GM12801 (cell line): ENCODE measurements around the gene MKNK1.

Experiments
- CTCF ChIP-seq: IDR thresholded peaks from one replicate; pipeline ENCODE4 v1.5.1; 2011; ENCODE audit warnings: control low read depth; ENCODE audit not compliant: insufficient read length; ENCODE audit errors: extremely low read depth

The MKNK1 gene

GRCh38 chr1:46592823-46593222 is 11.2 kb downstream of the MKNK1 start:
- no peak for TF ChIP-seq CTCF

- TF ChIP-seq CTCF: no peak
Observed at GRCh38 chr1:46589529-46589928, 14.5 kb downstream of the MKNK1 start.

- no peak for TF ChIP-seq CTCF
Observed at GRCh38 chr1:46587069-46587468, 17.0 kb downstream of the MKNK1 start.

- TF ChIP-seq CTCF: no peak
Observed at GRCh38 chr1:46585312-46585938, 18.6 kb downstream of the MKNK1 start.

GRCh38 chr1:46583494-46583893 is 20.6 kb downstream of the MKNK1 start:
- no peak for TF ChIP-seq CTCF

- no peak for TF ChIP-seq CTCF
Observed at GRCh38 chr1:46582972-46583371, 21.1 kb downstream of the MKNK1 start.

- no peak for TF ChIP-seq CTCF
Observed at GRCh38 chr1:46581681-46582455, 22.2 kb downstream of the MKNK1 start.
